WTC11 (cell line): ENCODE measurements around the gene SBNO2. TPM values are rescaled to one million over a fixed set of nuclear protein-coding genes. Genes with fewer than 3 reads are reported as not detected.

ENCODE experiments used
- ATAC-seq: fragments of 200-7000 bp; cut with Tn5 transposase; 2 replicates; pipeline ENCODE4 v1.10.0; 2021; ENCODE audit warnings: mild to moderate bottlenecking, moderate library complexity
- CTCF ChIA-PET: fragments of 300-600 bp; sonication (Branson Sonifier 250); formaldehyde crosslinking; loops from one replicate; lab custom pipeline; 2021; ENCODE audit warnings: antibody characterized with exemption; lab: Charles Lee
- POLR2A ChIA-PET: fragments of 350-600 bp; sonication (Branson Sonifier 250); formaldehyde crosslinking; loops from one replicate; lab custom pipeline; 2021; ENCODE audit warnings: antibody characterized with exemption; lab: Charles Lee
- DNase-seq: peaks from one replicate; pipeline ENCODE4 v3.0.0; 2021; ENCODE audit warnings: low spot score
- H3K27ac Mint-ChIP-seq: 2 replicates; pipeline ENCODE4 v1.8.0; 2021; ENCODE audit warnings: mixed read lengths
- H3K27me3 Mint-ChIP-seq: 2 replicates; pipeline ENCODE4 v1.8.0; 2021; ENCODE audit warnings: low read depth, mild to moderate bottlenecking, moderate library complexity, mixed read lengths
- H3K36me3 Mint-ChIP-seq: 2 replicates; pipeline ENCODE4 v1.8.0; 2021; ENCODE audit warnings: mixed read lengths
- H3K4me1 Mint-ChIP-seq: 2 replicates; pipeline ENCODE4 v1.8.0; 2022; ENCODE audit warnings: mixed read lengths
- H3K4me3 Mint-ChIP-seq: 2 replicates; pipeline ENCODE4 v1.8.0; 2021; ENCODE audit warnings: mild to moderate bottlenecking, moderate library complexity, mixed read lengths
- H3K9me3 Mint-ChIP-seq: 2 replicates; pipeline ENCODE4 v1.8.0; 2021; ENCODE audit warnings: mixed read lengths
- ELF4 ChIP-seq: sonication (generic); formaldehyde crosslinking; IDR thresholded peaks from 2 replicates; pipeline ENCODE4 v1.8.1; 2022; ENCODE audit warnings: low read depth, mild to moderate bottlenecking, moderate library complexity, missing genetic modification reagents
- FOXK1 ChIP-seq: sonication (generic); formaldehyde crosslinking; IDR thresholded peaks from 2 replicates; pipeline ENCODE4 v1.8.0; 2022; ENCODE audit warnings: mild to moderate bottlenecking, moderate library complexity, missing genetic modification reagents
- FOXP1 ChIP-seq: sonication (generic); formaldehyde crosslinking; IDR thresholded peaks from 2 replicates; pipeline ENCODE4 v1.8.0; 2022; ENCODE audit warnings: missing genetic modification reagents, mild to moderate bottlenecking, moderate library complexity, borderline replicate concordance
- GABPB1 ChIP-seq: sonication (generic); formaldehyde crosslinking; IDR thresholded peaks from 2 replicates; pipeline ENCODE4 v1.8.1; 2023; ENCODE audit warnings: mild to moderate bottlenecking, missing genetic modification reagents
- GTF2I ChIP-seq: fragments of 250-450 bp; sonication (Bioruptor Pico); conservative IDR thresholded peaks from 2 replicates; pipeline ENCODE4 v1.4.0; 2021; ENCODE audit warnings: mild to moderate bottlenecking
- RORB ChIP-seq: fragments of 250-450 bp; sonication (Bioruptor Pico); IDR thresholded peaks from 2 replicates; pipeline ENCODE4 v1.9.0; 2021; ENCODE audit warnings: mild to moderate bottlenecking
- SMAD3 ChIP-seq: sonication (generic); formaldehyde crosslinking; IDR thresholded peaks from 2 replicates; pipeline ENCODE4 v1.8.0; 2022; ENCODE audit warnings: missing genetic modification reagents, mild to moderate bottlenecking, borderline replicate concordance
- SOX15 ChIP-seq: fragments of 250-450 bp; sonication (Bioruptor Pico); IDR thresholded peaks from 2 replicates; pipeline ENCODE4 v1.9.0; 2021; ENCODE audit warnings: mild to moderate bottlenecking
- ZNF263 ChIP-seq: sonication (generic); formaldehyde crosslinking; IDR thresholded peaks from 2 replicates; pipeline ENCODE4 v1.8.1; 2022; ENCODE audit warnings: low read depth, mild to moderate bottlenecking, moderate library complexity, missing genetic modification reagents
- ZNF396 ChIP-seq: fragments of 250-450 bp; sonication (Bioruptor Pico); IDR thresholded peaks from 2 replicates; pipeline ENCODE4 v1.8.0; 2021; ENCODE audit warnings: mild to moderate bottlenecking, moderate library complexity, borderline replicate concordance
- total RNA-seq: library from RNA; stranded (reverse); gene quantifications from 3 replicates; pipeline ENCODE4 v1.2.3, GENCODE V29; 2021
- TF ChIP-seq, protein P1 (sequence below): fragments of 200-600 bp; IDR thresholded peaks from 2 replicates; pipeline ENCODE4 v1.8.0; 2022; ENCODE audit warnings: antibody characterized with exemption
- TF ChIP-seq, protein P2 (sequence below): fragments of 250-450 bp; sonication (Bioruptor Pico); conservative IDR thresholded peaks from 2 replicates; pipeline ENCODE4 v1.9.0; 2021; ENCODE audit warnings: mild to moderate bottlenecking
- TF ChIP-seq, protein P3 (sequence below): fragments of 250-450 bp; sonication (Bioruptor Pico); IDR thresholded peaks from 2 replicates; pipeline ENCODE4 v1.8.0; 2021; ENCODE audit warnings: mild to moderate bottlenecking
- TF ChIP-seq, protein P4 (sequence below): sonication (generic); formaldehyde crosslinking; conservative IDR thresholded peaks from 2 replicates; pipeline ENCODE4 v1.8.1; 2023; ENCODE audit warnings: mild to moderate bottlenecking, low read depth, missing genetic modification reagents, moderate library complexity
- TF ChIP-seq, protein P5 (sequence below): fragments of 250-450 bp; sonication (Bioruptor Pico); IDR thresholded peaks from 2 replicates; pipeline ENCODE4 v1.9.0; 2021; ENCODE audit warnings: mild to moderate bottlenecking
- TF ChIP-seq, protein P6 (sequence below): sonication (generic); formaldehyde crosslinking; IDR thresholded peaks from 2 replicates; pipeline ENCODE4 v1.8.0; 2022; ENCODE audit warnings: mild to moderate bottlenecking, missing genetic modification reagents
- TF ChIP-seq, protein P7 (sequence below): sonication (generic); formaldehyde crosslinking; IDR thresholded peaks from 2 replicates; pipeline ENCODE4 v1.8.1; 2022; ENCODE audit warnings: missing genetic modification reagents, borderline replicate concordance
- TF ChIP-seq, protein P8 (sequence below): fragments of 250-450 bp; sonication (Bioruptor Pico); IDR thresholded peaks from 2 replicates; pipeline ENCODE4 v1.9.0; 2021; ENCODE audit warnings: moderate library complexity, mild to moderate bottlenecking, inconsistent platforms, borderline replicate concordance

SBNO2 gene
- total RNA-seq, 1 experiment from 2014 or later: 57.3 TPM

DNA sequence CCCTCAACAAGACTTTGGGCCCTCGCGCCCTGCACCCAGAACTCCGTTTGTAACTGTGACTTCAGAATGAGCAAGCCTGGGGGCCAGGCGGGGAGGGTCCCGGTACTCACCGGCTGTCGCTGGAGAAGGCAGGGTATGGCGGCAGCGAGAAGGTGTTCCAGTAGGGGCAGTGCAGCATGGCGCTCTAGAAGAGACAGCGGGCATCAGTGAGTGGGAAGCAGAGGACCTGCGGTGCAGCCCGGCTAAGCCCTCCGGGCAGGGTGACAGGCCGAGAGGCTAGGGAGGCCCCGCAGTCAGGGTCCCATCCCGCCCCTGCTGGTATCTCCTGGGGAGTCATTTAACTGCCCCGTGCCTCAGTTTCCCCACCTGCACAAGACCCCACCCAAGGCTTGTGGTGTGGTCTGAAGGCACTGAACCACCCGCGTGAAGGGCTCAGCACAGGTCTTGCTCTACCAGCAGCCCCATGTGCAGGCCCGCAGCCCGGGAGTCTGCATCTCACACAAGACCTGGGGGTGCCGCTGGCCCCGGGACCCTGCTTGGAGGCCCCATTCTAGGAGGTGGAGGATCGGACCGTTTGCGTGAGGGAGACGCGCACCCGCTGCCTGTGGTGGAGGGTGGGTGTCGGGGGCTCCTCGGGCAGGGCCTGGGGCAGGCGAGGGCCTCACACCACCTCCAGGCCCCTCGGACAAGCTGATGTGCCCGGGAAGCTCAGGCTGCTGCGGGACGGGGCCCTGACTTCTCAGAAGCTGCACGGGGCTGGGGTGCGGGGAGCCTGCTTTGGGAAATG, 24.6 kb downstream of the SBNO2 start (continued):
- no peak for TF ChIP-seq RORB (CRISPR knock-in tag)
- no peak for TF ChIP-seq FOXP1 (CRISPR knock-in tag)
- TF ChIP-seq, protein P1, sequence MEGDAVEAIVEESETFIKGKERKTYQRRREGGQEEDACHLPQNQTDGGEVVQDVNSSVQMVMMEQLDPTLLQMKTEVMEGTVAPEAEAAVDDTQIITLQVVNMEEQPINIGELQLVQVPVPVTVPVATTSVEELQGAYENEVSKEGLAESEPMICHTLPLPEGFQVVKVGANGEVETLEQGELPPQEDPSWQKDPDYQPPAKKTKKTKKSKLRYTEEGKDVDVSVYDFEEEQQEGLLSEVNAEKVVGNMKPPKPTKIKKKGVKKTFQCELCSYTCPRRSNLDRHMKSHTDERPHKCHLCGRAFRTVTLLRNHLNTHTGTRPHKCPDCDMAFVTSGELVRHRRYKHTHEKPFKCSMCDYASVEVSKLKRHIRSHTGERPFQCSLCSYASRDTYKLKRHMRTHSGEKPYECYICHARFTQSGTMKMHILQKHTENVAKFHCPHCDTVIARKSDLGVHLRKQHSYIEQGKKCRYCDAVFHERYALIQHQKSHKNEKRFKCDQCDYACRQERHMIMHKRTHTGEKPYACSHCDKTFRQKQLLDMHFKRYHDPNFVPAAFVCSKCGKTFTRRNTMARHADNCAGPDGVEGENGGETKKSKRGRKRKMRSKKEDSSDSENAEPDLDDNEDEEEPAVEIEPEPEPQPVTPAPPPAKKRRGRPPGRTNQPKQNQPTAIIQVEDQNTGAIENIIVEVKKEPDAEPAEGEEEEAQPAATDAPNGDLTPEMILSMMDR: no peak
- TF ChIP-seq, protein P2, sequence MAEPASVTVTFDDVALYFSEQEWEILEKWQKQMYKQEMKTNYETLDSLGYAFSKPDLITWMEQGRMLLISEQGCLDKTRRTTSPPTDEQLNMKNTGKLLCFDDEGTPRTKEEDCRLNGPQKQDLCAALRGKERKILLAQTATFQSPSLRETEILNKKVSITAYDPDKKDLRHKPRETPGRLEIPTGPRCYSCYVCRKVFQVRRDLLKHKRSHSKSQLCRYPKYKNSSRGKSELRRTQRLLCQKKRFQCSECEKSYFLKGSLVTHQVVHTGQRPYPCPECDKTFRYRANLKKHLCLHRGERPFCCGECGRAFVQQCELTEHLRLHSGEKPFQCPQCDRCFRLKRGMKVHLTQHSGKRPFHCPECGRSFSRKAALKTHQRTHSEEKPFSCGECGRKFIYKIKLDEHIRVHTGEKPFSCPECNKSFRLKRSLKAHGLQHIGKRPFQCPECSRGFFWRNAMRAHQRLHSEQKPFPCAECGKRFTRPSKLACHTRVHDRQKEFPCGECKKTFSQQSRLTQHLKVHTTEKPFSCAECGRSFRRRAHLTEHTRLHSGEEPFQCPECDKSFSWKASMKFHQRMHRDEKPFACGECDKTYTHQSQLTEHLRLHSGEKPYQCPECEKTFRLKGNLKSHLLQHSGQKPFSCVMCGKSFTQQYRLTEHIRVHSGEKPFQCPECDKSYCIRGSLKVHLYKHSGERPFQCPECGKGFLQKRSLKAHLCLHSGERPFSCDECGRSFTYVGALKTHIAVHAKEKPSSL (CRISPR knock-in tag): no peak
- no peak for TF ChIP-seq ZNF263 (CRISPR knock-in tag)
- TF ChIP-seq GTF2I (CRISPR knock-in tag): no peak
- TF ChIP-seq, protein P3, sequence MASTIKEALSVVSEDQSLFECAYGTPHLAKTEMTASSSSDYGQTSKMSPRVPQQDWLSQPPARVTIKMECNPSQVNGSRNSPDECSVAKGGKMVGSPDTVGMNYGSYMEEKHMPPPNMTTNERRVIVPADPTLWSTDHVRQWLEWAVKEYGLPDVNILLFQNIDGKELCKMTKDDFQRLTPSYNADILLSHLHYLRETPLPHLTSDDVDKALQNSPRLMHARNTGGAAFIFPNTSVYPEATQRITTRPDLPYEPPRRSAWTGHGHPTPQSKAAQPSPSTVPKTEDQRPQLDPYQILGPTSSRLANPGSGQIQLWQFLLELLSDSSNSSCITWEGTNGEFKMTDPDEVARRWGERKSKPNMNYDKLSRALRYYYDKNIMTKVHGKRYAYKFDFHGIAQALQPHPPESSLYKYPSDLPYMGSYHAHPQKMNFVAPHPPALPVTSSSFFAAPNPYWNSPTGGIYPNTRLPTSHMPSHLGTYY (CRISPR knock-in tag): no peak
- TF ChIP-seq, protein P4, sequence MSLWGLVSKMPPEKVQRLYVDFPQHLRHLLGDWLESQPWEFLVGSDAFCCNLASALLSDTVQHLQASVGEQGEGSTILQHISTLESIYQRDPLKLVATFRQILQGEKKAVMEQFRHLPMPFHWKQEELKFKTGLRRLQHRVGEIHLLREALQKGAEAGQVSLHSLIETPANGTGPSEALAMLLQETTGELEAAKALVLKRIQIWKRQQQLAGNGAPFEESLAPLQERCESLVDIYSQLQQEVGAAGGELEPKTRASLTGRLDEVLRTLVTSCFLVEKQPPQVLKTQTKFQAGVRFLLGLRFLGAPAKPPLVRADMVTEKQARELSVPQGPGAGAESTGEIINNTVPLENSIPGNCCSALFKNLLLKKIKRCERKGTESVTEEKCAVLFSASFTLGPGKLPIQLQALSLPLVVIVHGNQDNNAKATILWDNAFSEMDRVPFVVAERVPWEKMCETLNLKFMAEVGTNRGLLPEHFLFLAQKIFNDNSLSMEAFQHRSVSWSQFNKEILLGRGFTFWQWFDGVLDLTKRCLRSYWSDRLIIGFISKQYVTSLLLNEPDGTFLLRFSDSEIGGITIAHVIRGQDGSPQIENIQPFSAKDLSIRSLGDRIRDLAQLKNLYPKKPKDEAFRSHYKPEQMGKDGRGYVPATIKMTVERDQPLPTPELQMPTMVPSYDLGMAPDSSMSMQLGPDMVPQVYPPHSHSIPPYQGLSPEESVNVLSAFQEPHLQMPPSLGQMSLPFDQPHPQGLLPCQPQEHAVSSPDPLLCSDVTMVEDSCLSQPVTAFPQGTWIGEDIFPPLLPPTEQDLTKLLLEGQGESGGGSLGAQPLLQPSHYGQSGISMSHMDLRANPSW (CRISPR knock-in tag): no peak
- no peak for TF ChIP-seq SOX15
- TF ChIP-seq, protein P5, sequence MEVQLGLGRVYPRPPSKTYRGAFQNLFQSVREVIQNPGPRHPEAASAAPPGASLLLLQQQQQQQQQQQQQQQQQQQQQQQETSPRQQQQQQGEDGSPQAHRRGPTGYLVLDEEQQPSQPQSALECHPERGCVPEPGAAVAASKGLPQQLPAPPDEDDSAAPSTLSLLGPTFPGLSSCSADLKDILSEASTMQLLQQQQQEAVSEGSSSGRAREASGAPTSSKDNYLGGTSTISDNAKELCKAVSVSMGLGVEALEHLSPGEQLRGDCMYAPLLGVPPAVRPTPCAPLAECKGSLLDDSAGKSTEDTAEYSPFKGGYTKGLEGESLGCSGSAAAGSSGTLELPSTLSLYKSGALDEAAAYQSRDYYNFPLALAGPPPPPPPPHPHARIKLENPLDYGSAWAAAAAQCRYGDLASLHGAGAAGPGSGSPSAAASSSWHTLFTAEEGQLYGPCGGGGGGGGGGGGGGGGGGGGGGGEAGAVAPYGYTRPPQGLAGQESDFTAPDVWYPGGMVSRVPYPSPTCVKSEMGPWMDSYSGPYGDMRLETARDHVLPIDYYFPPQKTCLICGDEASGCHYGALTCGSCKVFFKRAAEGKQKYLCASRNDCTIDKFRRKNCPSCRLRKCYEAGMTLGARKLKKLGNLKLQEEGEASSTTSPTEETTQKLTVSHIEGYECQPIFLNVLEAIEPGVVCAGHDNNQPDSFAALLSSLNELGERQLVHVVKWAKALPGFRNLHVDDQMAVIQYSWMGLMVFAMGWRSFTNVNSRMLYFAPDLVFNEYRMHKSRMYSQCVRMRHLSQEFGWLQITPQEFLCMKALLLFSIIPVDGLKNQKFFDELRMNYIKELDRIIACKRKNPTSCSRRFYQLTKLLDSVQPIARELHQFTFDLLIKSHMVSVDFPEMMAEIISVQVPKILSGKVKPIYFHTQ (CRISPR knock-in tag): no peak

DNA sequence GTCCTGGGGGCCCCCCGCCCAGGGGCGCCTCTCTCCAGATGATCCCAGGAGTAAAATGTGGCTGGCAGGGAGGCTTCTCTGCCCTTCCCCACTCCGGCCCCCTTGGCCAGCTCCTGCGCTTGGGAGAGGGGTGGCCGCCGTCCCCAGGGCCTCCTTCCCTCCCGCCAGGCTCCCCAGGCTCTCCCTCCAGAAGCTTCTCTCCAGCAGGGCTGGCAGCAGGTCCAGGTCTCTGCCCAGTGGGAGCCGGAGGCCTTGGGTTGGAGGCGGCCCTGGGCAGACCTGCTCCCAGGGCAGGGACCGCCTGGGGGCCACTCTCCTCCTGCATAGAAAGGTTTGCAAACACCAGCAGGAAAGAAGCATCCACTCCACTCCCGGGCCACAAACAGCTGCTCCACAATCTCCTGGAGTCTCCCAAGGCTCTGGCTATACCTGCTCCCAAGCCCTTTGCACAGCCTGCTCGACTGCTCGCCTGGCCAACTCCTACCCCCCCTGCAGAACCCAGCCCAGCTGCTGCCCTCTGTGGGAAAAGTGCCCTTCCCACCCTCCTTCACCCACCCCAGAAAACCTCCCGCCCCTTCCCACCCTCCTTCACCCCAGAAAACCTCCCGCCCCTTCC, 26.0 kb downstream of the SBNO2 start:
- Mint-ChIP-seq H3K4me3 (no peak overlapping the region), H3K27me3 (no peaks in the 10 kb centered on the region), H3K4me1 (peaks cover 10% of the 10 kb centered on the region), H3K27ac (no peak overlapping the region)
- CTCF ChIA-PET: interaction anchor here (1.0 kb wide), 2 partner anchors 35 kb away, joined by 4 to 5 read pairs; no protein-coding TSS in a partner anchor
- DNase-seq (peak; percentile 15), ATAC-seq (no peak)
- no peak for TF ChIP-seq ZNF396
- TF ChIP-seq, protein P6, sequence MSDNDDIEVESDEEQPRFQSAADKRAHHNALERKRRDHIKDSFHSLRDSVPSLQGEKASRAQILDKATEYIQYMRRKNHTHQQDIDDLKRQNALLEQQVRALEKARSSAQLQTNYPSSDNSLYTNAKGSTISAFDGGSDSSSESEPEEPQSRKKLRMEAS (CRISPR knock-in tag): no peak
- TF ChIP-seq ELF4 (CRISPR knock-in tag): no peak
- TF ChIP-seq GABPB1 (CRISPR knock-in tag): no peak
- TF ChIP-seq, protein P7, sequence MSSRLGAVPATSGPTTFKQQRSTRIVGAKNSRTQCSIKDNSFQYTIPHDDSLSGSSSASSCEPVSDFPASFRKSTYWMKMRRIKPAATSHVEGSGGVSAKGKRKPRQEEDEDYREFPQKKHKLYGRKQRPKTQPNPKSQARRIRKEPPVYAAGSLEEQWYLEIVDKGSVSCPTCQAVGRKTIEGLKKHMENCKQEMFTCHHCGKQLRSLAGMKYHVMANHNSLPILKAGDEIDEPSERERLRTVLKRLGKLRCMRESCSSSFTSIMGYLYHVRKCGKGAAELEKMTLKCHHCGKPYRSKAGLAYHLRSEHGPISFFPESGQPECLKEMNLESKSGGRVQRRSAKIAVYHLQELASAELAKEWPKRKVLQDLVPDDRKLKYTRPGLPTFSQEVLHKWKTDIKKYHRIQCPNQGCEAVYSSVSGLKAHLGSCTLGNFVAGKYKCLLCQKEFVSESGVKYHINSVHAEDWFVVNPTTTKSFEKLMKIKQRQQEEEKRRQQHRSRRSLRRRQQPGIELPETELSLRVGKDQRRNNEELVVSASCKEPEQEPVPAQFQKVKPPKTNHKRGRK (CRISPR knock-in tag): no peak
- TF ChIP-seq, protein P8, sequence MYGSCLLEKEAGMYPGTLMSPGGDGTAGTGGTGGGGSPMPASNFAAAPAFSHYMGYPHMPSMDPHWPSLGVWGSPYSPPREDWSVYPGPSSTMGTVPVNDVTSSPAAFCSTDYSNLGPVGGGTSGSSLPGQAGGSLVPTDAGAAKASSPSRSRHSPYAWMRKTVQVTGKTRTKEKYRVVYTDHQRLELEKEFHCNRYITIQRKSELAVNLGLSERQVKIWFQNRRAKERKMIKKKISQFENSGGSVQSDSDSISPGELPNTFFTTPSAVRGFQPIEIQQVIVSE (CRISPR knock-in tag): no peak
- TF ChIP-seq SMAD3: no peak
- TF ChIP-seq FOXK1 (CRISPR knock-in tag): no peak
- TF ChIP-seq, all 79 proteins: peak for 0
- Mint-ChIP-seq H3K9me3 (no peaks in the 10 kb centered on the region), H3K36me3 (peaks cover 26% of the 10 kb centered on the region)
- POLR2A ChIA-PET: interaction anchor here (0.6 kb wide), 1 partner anchor 29 kb away, joined by 3 read pairs; no protein-coding TSS in a partner anchor
